Activated CD4-positive, alpha-beta T cell treated with anti-CD3 and anti-CD28 coated beads, Interleukin-2, amount 10 ng/mL, durations not matched to agents 24 days and 14 days (primary cell): Measurements from ENCODE around the gene TMEM44. TPM values are rescaled to one million over a fixed set of nuclear protein-coding genes. Genes with fewer than 3 reads are reported as not detected.
"Not testable (repeated sequence)": the region's sequence is repeated elsewhere in the genome, so short reads cannot be mapped to it uniquely, and the experiment has no call there.

Experiments used
- DNase-seq: peaks from one replicate; pipeline ENCODE4 v3.0.0; 2022
- H3K27ac Mint-ChIP-seq: one replicate; pipeline ENCODE4 v1.8.0; 2022; ENCODE audit warnings: mild to moderate bottlenecking, mixed read lengths
- H3K27me3 Mint-ChIP-seq: one replicate; pipeline ENCODE4 v1.8.0; 2022; ENCODE audit warnings: mixed read lengths
- H3K36me3 Mint-ChIP-seq: one replicate; pipeline ENCODE4 v1.8.0; 2022; ENCODE audit warnings: low read depth, mild to moderate bottlenecking, mixed read lengths
- H3K4me1 Mint-ChIP-seq: one replicate; pipeline ENCODE4 v1.8.0; 2021; ENCODE audit warnings: mixed read lengths
- H3K4me3 Mint-ChIP-seq: one replicate; pipeline ENCODE4 v1.8.0; 2022; ENCODE audit warnings: mild to moderate bottlenecking, moderate library complexity, mixed read lengths
- H3K9me3 Mint-ChIP-seq: one replicate; pipeline ENCODE4 v1.8.0; 2021; ENCODE audit warnings: mixed read lengths
- intact Hi-C: fragments of 100-400 bp; cut with micrococcal nuclease; formaldehyde crosslinking; loops from one replicate; pipeline ENCODE4 v1.15.1; 2023
- total RNA-seq: library from RNA; stranded (reverse); gene quantifications from 2 replicates; pipeline ENCODE4 v1.2.3, GENCODE V29; 2022

TMEM44 gene
- total RNA-seq, 1 donor from 2014 or later = 2.4 TPM

GRCh38 chr3:194610689-194611088 is 22.5 kb downstream of the TMEM44 start:
- H3K36me3 Mint-ChIP-seq = no peaks in the 10 kb centered on the region
- no peak for DNase-seq
- H3K27ac Mint-ChIP-seq = no peak overlapping the region
- intact Hi-C loops = no loop called here
- no peak overlapping the region for H3K4me3 Mint-ChIP-seq
- no peaks in the 10 kb centered on the region for H3K9me3 Mint-ChIP-seq
- no peaks in the 10 kb centered on the region for H3K27me3 Mint-ChIP-seq
- peaks cover 3% of the 10 kb centered on the region for H3K4me1 Mint-ChIP-seq

DNA sequence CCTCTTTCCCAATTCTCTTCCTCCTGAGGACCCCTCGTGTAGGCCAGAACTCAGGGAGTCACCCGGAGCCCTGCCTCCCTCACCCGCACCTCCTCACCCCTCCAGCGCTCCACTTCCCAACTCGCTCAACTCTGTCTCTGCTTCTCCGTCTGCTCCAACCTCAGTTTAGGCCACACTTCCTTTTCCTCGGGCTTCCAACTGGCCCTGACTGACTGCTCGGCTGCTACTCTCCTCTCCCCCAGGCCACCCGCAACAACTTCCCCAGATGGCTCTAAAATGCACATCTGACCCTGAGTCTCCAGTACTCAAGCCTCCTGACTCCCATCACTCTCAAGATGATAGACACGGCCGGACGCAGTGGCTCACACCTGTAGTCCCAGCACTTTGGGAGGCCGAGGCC is 23.6 kb downstream of the TMEM44 start:
- H3K27ac Mint-ChIP-seq = no peak overlapping the region
- peaks cover 3% of the 10 kb centered on the region for H3K4me1 Mint-ChIP-seq
- no peaks in the 10 kb centered on the region for H3K27me3 Mint-ChIP-seq
- intact Hi-C loops = no loop called here
- no peak overlapping the region for H3K4me3 Mint-ChIP-seq
- no peaks in the 10 kb centered on the region for H3K36me3 Mint-ChIP-seq
- no peaks in the 10 kb centered on the region for H3K9me3 Mint-ChIP-seq
- no peak for DNase-seq

DNA sequence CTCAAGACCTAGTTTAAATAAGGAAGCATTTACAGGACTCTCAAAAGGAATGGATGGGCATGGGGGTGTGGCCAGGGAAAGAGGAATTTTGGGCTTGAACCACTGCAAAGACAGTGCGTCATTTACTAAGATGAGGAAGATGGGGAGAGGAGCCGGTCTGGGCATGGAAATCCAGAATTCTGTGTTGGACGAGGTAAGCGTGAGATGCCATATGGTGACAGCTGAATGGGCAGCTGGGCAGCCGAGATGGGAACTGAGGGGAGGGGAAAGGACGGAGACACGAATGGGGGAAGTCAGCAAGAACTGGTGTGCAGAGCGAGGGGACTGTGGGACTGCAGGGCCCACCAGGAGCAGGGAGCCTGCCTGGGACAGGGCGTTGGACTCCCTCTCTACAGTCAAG is 24.2 kb downstream of the TMEM44 start:
- Mint-ChIP-seq H3K27ac (no peak overlapping the region), H3K4me3 (no peak overlapping the region), H3K9me3 (no peaks in the 10 kb centered on the region), H3K27me3 (no peaks in the 10 kb centered on the region), H3K36me3 (no peaks in the 10 kb centered on the region), H3K4me1 (peaks cover 3% of the 10 kb centered on the region)
- intact Hi-C loops = no loop called here
- no peak for DNase-seq

DNA sequence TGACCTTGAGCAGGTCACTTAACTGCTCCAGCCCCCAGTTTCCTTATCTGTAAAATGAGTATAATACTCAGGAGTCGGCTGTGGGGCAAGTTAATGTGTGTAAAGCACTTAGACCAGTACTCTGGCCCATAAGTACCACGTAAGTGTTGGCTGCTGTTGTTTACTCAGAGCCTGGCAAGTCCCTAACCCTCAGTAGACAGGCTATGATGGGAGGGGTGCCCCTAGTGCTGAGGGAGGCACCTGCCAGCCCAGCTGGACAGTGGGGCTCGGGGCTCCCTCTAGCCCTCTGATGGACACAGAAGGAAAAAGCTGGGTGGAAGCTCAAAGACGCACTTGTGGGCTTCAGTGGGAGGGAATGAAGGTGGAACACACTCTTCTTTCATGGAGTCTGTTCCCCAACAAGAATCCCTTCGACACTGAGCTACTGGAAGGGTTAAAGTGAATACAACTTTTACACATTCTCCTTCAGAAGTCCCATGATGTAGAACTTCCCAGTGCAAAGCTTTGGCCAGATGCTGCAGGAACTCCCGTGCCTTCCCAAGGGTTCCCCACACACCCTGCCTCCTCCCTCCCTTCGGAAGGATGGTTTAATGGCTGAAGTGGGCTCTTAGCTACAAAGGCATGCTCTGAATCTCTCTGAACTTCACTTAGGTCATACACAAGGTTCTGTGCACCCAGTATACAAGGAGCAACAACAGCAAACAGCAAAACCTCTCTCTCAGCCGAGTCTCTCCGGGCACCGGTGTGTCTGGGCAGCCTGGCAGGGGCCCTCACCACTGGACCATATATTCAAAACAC is 25.4 kb downstream of the TMEM44 start:
- Mint-ChIP-seq H3K36me3 (no peaks in the 10 kb centered on the region), H3K27ac (no peak overlapping the region), H3K9me3 (no peaks in the 10 kb centered on the region), H3K27me3 (no peaks in the 10 kb centered on the region), H3K4me1 (peaks cover 3% of the 10 kb centered on the region), H3K4me3 (no peak overlapping the region)
- intact Hi-C loops = no loop called here
- DNase-seq = no peak

- Mint-ChIP-seq H3K4me3 (no peak overlapping the region), H3K4me1 (no peaks in the 10 kb centered on the region), H3K27me3 (no peaks in the 10 kb centered on the region), H3K27ac (no peak overlapping the region), H3K36me3 (no peaks in the 10 kb centered on the region), H3K9me3 (no peaks in the 10 kb centered on the region)
- intact Hi-C loops = no loop called here
- no peak for DNase-seq
These were observed 26.3 kb downstream of the TMEM44 start for GRCh38 chr3:194606941-194607340.

- Mint-ChIP-seq H3K27me3 (no peaks in the 10 kb centered on the region), H3K27ac (no peak overlapping the region), H3K36me3 (no peaks in the 10 kb centered on the region), H3K4me3 (no peak overlapping the region), H3K4me1 (no peaks in the 10 kb centered on the region), H3K9me3 (no peaks in the 10 kb centered on the region)
- no peak for DNase-seq
- intact Hi-C loops = no loop called here
These were observed 27.1 kb downstream of the TMEM44 start for GRCh38 chr3:194606163-194606562.

- H3K4me3 Mint-ChIP-seq, H3K27ac Mint-ChIP-seq, H3K4me1 Mint-ChIP-seq, H3K9me3 Mint-ChIP-seq, DNase-seq, intact Hi-C loops, H3K36me3 Mint-ChIP-seq, H3K27me3 Mint-ChIP-seq: not testable (repeated sequence)
These were observed 27.9 kb downstream of the TMEM44 start for GRCh38 chr3:194605314-194605713.

GRCh38 chr3:194604837-194605236 is 28.4 kb downstream of the TMEM44 start:
- Mint-ChIP-seq H3K27ac (no peak overlapping the region), H3K27me3 (no peaks in the 10 kb centered on the region), H3K4me3 (no peak overlapping the region), H3K4me1 (no peaks in the 10 kb centered on the region), H3K36me3 (no peaks in the 10 kb centered on the region), H3K9me3 (no peaks in the 10 kb centered on the region)
- DNase-seq = no peak
- intact Hi-C loops = no loop called here

DNA sequence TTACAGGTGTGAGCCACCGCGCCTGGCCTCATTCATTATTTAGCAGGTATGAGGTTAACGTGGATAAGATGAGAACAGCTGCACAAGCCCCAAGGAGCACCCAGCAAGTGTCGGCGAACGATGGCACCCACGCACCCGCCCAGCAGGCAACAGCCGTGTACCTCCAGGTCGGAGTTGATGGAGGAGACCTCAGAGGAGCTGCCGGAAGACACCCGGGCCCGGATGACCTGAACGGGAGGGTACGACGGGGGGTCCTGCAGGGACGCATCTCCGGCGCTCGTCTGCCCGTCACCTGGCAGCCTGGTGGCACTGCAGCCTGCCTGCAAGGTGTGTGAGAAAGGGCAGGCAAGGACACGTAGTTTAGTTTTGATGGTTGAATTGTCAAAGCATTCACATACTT is 29.1 kb downstream of the TMEM44 start:
- no peak overlapping the region for H3K4me3 Mint-ChIP-seq
- no peak overlapping the region for H3K27ac Mint-ChIP-seq
- no peaks in the 10 kb centered on the region for H3K4me1 Mint-ChIP-seq
- H3K36me3 Mint-ChIP-seq = no peaks in the 10 kb centered on the region
- H3K27me3 Mint-ChIP-seq = no peaks in the 10 kb centered on the region
- no peaks in the 10 kb centered on the region for H3K9me3 Mint-ChIP-seq
- intact Hi-C loops = no loop called here
- DNase-seq = no peak

DNA sequence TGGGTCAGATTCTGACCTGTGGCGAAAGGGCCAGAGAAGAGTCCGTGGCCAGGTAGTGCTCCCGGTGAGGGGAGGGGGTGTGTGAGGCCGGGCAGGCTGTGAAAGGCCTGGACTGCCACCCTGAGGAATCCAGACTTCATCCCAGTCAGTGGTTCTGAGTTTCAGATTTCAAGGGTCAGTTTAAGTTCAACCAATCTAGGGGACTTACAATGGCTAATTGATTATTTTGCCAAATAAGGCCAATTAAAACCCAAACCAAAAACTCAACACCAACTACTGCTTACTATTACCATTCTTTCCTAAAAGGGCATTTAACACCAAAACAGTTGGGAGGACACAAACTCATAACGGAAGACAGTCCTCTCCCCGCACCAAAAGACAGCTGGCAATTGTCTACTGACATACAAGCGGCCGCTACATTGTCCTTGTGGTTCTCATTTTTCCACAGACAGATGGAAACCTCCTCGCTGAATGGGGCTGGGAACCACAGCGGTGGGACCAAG is 30.5 kb downstream of the TMEM44 start:
- H3K9me3 Mint-ChIP-seq = no peaks in the 10 kb centered on the region
- H3K4me3 Mint-ChIP-seq = no peak overlapping the region
- no peaks in the 10 kb centered on the region for H3K36me3 Mint-ChIP-seq
- no peak for DNase-seq
- no peaks in the 10 kb centered on the region for H3K4me1 Mint-ChIP-seq
- no peak overlapping the region for H3K27ac Mint-ChIP-seq
- no peaks in the 10 kb centered on the region for H3K27me3 Mint-ChIP-seq
- intact Hi-C loops = no loop called here

DNA sequence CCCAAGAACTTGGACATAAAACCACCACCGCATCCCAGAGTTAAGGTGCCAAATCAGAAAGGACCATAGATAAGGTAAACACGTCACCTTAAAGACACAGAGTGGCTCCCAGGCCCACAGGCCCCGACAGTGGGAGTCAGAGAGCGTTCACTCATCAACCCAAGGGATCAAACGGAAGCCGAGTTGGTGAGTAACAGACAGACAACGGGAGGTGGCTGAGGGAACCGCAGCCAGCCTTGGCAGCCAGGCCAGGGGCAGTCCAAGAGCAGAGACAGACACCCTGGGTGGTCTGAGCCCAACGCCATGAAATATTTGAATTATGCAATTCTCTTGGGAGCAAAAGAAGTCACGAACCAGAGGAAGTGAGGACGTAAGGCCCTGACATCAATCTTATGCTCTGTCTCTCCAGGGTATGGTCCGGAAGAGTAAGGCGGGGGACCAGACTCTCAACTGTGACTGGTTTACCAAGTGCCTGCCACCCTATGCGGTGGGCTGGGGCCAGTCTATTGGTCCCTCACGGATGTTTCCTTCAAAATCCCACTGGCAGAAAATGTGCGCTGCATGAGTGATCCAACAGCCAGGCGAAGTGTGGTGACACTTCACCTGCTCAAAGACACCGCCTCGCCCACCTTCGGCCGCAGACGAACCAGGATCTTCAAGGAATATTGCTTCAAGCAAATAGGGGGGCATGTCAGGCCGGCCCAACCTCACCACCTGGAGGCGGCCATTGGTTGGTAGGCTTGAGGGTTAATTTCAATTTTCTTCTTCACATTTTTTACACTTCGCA is 34.3 kb downstream of the TMEM44 start:
- Mint-ChIP-seq H3K4me3 (no peak overlapping the region), H3K27me3 (no peaks in the 10 kb centered on the region), H3K4me1 (peaks cover 3% of the 10 kb centered on the region), H3K27ac (no peak overlapping the region), H3K9me3 (no peaks in the 10 kb centered on the region), H3K36me3 (no peaks in the 10 kb centered on the region)
- intact Hi-C loops = no loop called here
- no peak for DNase-seq

GRCh38 chr3:194596906-194597305 is 36.3 kb downstream of the TMEM44 start:
- Mint-ChIP-seq H3K27me3 (no peaks in the 10 kb centered on the region), H3K4me3 (no peak overlapping the region), H3K4me1 (peaks cover 3% of the 10 kb centered on the region), H3K27ac (no peak overlapping the region), H3K36me3 (no peaks in the 10 kb centered on the region), H3K9me3 (no peaks in the 10 kb centered on the region)
- intact Hi-C loops = no loop called here
- DNase-seq = no peak

DNA sequence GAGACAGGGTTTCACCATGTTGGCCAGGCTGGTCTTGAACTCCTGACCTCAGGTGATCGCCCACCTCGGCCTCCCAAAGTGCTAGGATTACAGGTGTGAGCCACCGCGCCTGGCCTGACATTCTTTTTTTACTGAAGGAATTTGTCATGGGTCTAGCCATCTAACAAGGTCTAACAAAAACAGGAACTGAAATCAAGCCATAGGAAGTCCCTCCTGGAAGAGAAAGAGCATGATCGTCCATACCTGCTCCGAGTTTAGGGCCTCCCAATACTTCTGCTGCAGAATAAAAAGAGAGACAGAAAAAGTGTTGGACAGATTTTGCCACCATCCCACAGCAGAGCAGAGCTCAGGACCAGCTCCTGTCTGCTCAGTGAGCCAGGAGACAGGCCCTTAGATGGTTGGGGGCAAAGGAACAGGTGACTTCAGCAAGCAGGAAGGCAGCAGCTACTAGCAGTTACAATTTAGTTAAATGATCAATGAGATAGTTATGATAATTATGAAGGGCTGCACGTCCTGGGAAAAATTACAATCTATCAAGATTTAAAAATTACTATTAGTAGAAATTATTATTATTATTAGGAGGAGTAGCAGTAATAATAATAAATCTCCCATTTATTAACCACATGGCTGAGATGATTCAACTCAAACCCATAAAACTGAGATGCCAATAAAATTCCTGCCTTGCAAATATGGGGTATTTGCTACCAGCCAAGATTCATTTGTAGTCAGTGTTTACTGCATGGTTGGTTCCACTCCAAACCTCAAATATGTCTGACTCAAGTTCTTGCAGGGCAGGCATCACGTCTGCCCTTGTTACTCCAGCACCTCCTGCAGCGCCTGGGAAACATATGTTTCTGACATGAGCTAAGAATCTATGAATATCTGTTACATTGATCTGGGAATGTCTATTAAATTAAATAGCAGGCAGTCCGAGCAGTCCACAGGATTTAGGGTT is 40.1 kb downstream of the TMEM44 start:
- H3K27ac Mint-ChIP-seq = no peak overlapping the region
- H3K36me3 Mint-ChIP-seq = no peaks in the 10 kb centered on the region
- no peaks in the 10 kb centered on the region for H3K9me3 Mint-ChIP-seq
- peaks cover 6% of the 10 kb centered on the region for H3K4me1 Mint-ChIP-seq
- H3K27me3 Mint-ChIP-seq = no peaks in the 10 kb centered on the region
- intact Hi-C loops = no loop called here
- no peak overlapping the region for H3K4me3 Mint-ChIP-seq
- DNase-seq = no peak
